SU-DHL-6 (cell line): ENCODE results near the gene MYH8.

Experiments
- H2AFZ ChIP-seq: fragments of 200-600 bp; sonication (generic); 2 replicates; pipeline ENCODE4 v1.6.1; 2014; ENCODE audit warnings: low read depth, mild to moderate bottlenecking, moderate library complexity, mixed read lengths, antibody characterized with exemption, low read length; ENCODE audit not compliant: severe bottlenecking
- H3F3A ChIP-seq: fragments of 200-600 bp; shearing (Covaris generic); 2 replicates; pipeline ENCODE4 v1.6.0; 2016; ENCODE audit warnings: antibody characterized with exemption, mild to moderate bottlenecking; ENCODE audit not compliant: insufficient read depth
- H3K27ac ChIP-seq: fragments of 200-600 bp; sonication (generic); 2 replicates; pipeline ENCODE4 v1.5.1; 2016; ENCODE audit warnings: low read depth, mild to moderate bottlenecking, low read length, moderate library complexity, mixed read lengths
- H3K27me3 ChIP-seq: fragments of 200-600 bp; sonication (generic), shearing (Covaris generic); 2 replicates; pipeline ENCODE4 v1.6.0; 2014; ENCODE audit warnings: mild to moderate bottlenecking, low read length
- H3K36me3 ChIP-seq: fragments of 200-600 bp; sonication (generic); 2 replicates; pipeline ENCODE4 v1.6.1; 2014; ENCODE audit warnings: mild to moderate bottlenecking, low read length, mixed read lengths
- H3K4me2 ChIP-seq: fragments of 300-600, 200-600 bp; shearing (Covaris generic), sonication (generic); 2 replicates; pipeline ENCODE4 v1.6.0; 2014; ENCODE audit warnings: low read length, low read depth, mild to moderate bottlenecking; ENCODE audit not compliant: poor library complexity, severe bottlenecking
- H3K4me3 ChIP-seq: fragments of 200-600 bp; sonication (generic); 2 replicates; pipeline ENCODE4 v1.5.1; 2014; ENCODE audit warnings: antibody characterized with exemption, low read length, mild to moderate bottlenecking, mixed read lengths; ENCODE audit not compliant: insufficient read depth, poor library complexity, severe bottlenecking
- H3K79me2 ChIP-seq: fragments of 200-600 bp; sonication (generic); 2 replicates; pipeline ENCODE4 v1.6.1; 2014; ENCODE audit warnings: mild to moderate bottlenecking, low read length, moderate library complexity; ENCODE audit not compliant: insufficient read depth
- H3K9ac ChIP-seq: fragments of 200-600 bp; sonication (generic); 2 replicates; pipeline ENCODE4 v1.7.0; 2014; ENCODE audit warnings: mild to moderate bottlenecking, low read length
- H3K9me2 ChIP-seq: fragments of 200-600 bp; sonication (generic); replicated peaks from 2 replicates; pipeline ENCODE4 v1.6.1; 2014; ENCODE audit warnings: low read length; ENCODE audit not compliant: insufficient read depth
- H3K9me3 ChIP-seq: fragments of 200-600 bp; sonication (generic); 2 replicates; pipeline ENCODE4 v1.6.1; 2014; ENCODE audit warnings: low read length, mixed read lengths; ENCODE audit not compliant: insufficient read depth
- H4K20me1 ChIP-seq: fragments of 200-600 bp; sonication (generic); 2 replicates; pipeline ENCODE4 v1.6.1; 2014; ENCODE audit warnings: low read depth, mild to moderate bottlenecking, antibody characterized with exemption, low read length, moderate library complexity, mixed read lengths
- CTCF ChIP-seq: fragments of 200-600 bp; sonication (generic); IDR thresholded peaks from one replicate; pipeline ENCODE4 v1.5.1; 2017; ENCODE audit warnings: antibody characterized with exemption, mild to moderate bottlenecking, low read length, moderate library complexity; ENCODE audit not compliant: insufficient read depth, poor library complexity, severe bottlenecking
- EZH2phosphoT487 ChIP-seq: fragments of 200-600 bp; sonication (generic), shearing (Covaris generic); conservative IDR thresholded peaks from 2 replicates; pipeline ENCODE4 v1.6.1; 2018; ENCODE audit warnings: mild to moderate bottlenecking, antibody characterized with exemption, low read length, moderate library complexity, mixed read lengths

MYH8 gene

GRCh38 chr17:10344816-10345215, 76.9 kb downstream of the MYH8 start:
- TF ChIP-seq EZH2phosphoT487, result no peak
- no peak for TF ChIP-seq CTCF
- Histone ChIP-seq H3K36me3 (no peaks in the 10 kb centered on the region), H3K4me3 (no peak overlapping the region), H3K9me2 (no peaks in the 10 kb centered on the region), H3K27me3 (no peaks in the 10 kb centered on the region), H3F3A (no peaks in the 10 kb centered on the region), H2AFZ (no peak overlapping the region), H3K4me2 (no peak overlapping the region), H3K79me2 (no peaks in the 10 kb centered on the region), H3K27ac (no peak overlapping the region), H3K9me3 (no peaks in the 10 kb centered on the region), H4K20me1 (no peaks in the 10 kb centered on the region), H3K9ac (no peak overlapping the region)
